ENCODE data around the gene RNF148. TPM values are rescaled to one million over a fixed set of nuclear protein-coding genes. Genes with fewer than 3 reads are reported as not detected.

Gene RNF148
- polyA plus RNA-seq (ENCODE audit: insufficient read length in 10 of 10): under 1 TPM in 1 of 10 donors, not detected in 9; 0.12 TPM
- long read RNA-seq, donor 1: 0 reads
- long read RNA-seq, donor 2: 0 reads
- long read RNA-seq, donor 3: 0 reads
- long read RNA-seq, donor 4: 0 reads
- long read RNA-seq, donor 5: 0 reads
- long read RNA-seq, donor 6: 0 reads
- long read RNA-seq, donor 7: 0 reads
- long read RNA-seq, donor 8: 0 reads
- long read RNA-seq, donor 9: 0 reads

GRCh38 chr7:122702872-122703510 is at the start of gene RNF148:
TSS of gene RNF148 (minus strand) at chr7:122702922. CDS start at chr7:122702750, 172 bp downstream.
- no peak for DNase-seq

- DNase-seq: no peak
Observed at GRCh38 chr7:122750389-122750788, 47.7 kb upstream of the RNF148 start.

GRCh38 chr7:122748195-122748594 is 45.5 kb upstream of the RNF148 start:
- no peak for DNase-seq

- DNase-seq: no peak
Observed at GRCh38 chr7:122746948-122747347, 44.2 kb upstream of the RNF148 start.

GRCh38 chr7:122743211-122743610 is 40.5 kb upstream of the RNF148 start:
- DNase-seq: no peak

- no peak for DNase-seq
Observed at GRCh38 chr7:122738947-122739346, 36.2 kb upstream of the RNF148 start.

- no peak for DNase-seq
Observed at GRCh38 chr7:122736183-122736582, 33.5 kb upstream of the RNF148 start.

GRCh38 chr7:122727759-122728158 is 25.0 kb upstream of the RNF148 start:
- no peak for DNase-seq

GRCh38 chr7:122727354-122727753 is 24.6 kb upstream of the RNF148 start:
- no peak for DNase-seq

- DNase-seq: no peak
Observed at GRCh38 chr7:122726881-122727280, 24.2 kb upstream of the RNF148 start.

- DNase-seq: no peak
Observed at GRCh38 chr7:122724366-122724765, 21.6 kb upstream of the RNF148 start.

GRCh38 chr7:122719010-122719578 is 16.4 kb upstream of the RNF148 start:
- no peak for DNase-seq

GRCh38 chr7:122717356-122718089 is 14.8 kb upstream of the RNF148 start:
- no peak for DNase-seq

GRCh38 chr7:122715183-122715582 is 12.5 kb upstream of the RNF148 start:
- no peak for DNase-seq

GRCh38 chr7:122710916-122711315 is 8.2 kb upstream of the RNF148 start:
- no peak for DNase-seq

- no peak for DNase-seq
Observed at GRCh38 chr7:122709930-122710646, 7.4 kb upstream of the RNF148 start.

GRCh38 chr7:122706836-122707235 is 4.1 kb upstream of the RNF148 start:
- no peak for DNase-seq

- DNase-seq: no peak
Observed at GRCh38 chr7:122699017-122699416, 3.7 kb downstream of the RNF148 start, which contains the start of gene RNF133. TSS of gene RNF133 (minus strand) at chr7:122699117. CDS start at chr7:122698918, 199 bp downstream.

GRCh38 chr7:122695816-122696215 is 6.9 kb downstream of the RNF148 start:
- DNase-seq: no peak

- DNase-seq: no peak
Observed at GRCh38 chr7:122694697-122695096, 8.0 kb downstream of the RNF148 start.

GRCh38 chr7:122692769-122693309 is 9.9 kb downstream of the RNF148 start:
- DNase-seq: no peak
